H7 (cell line): ENCODE results near the gene EXOG. TPM values are rescaled to one million over a fixed set of nuclear protein-coding genes. Genes with fewer than 3 reads are reported as not detected.

ENCODE experiments used
- DNase-seq: peaks from one replicate; pipeline ENCODE4 v3.0.0; 2012
- H3K27me3 ChIP-seq: 2 replicates; pipeline ENCODE4 v1.6.0; 2011; ENCODE audit warnings: mild to moderate bottlenecking, low read length; ENCODE audit not compliant: control insufficient read depth, insufficient read depth
- H3K36me3 ChIP-seq: replicated peaks from 2 replicates; pipeline ENCODE4 v1.5.1; 2011; ENCODE audit warnings: low read length; ENCODE audit not compliant: control insufficient read depth, insufficient read depth
- H3K4me3 ChIP-seq: 2 replicates; pipeline ENCODE4 v1.5.1; 2011; ENCODE audit warnings: low read depth, mild to moderate bottlenecking, control low read depth, low read length, moderate library complexity; ENCODE audit not compliant: insufficient read depth
- total RNA-seq: library from RNA; depleted of rRNA; stranded (reverse); fragments of >200 nt; shearing (Covaris generic); gene quantifications from 2 replicates; pipeline ENCODE4 v1.2.3, GENCODE V29; 2014

The EXOG gene
- total RNA-seq, 1 experiment from 2014 or later: 3.5 TPM

- DNase-seq: no peak
- no peak overlapping the region for H3K4me3 ChIP-seq
- no peaks in the 10 kb centered on the region for H3K27me3 ChIP-seq
- peaks cover 2% of the 10 kb centered on the region; the same call in 1 of the 2 replicates for H3K36me3 ChIP-seq
These were observed 15.4 kb downstream of the EXOG start for GRCh38 chr3:38511546-38511945.

GRCh38 chr3:38515367-38515766, 19.2 kb downstream of the EXOG start:
- Histone ChIP-seq H3K36me3 (0 out of 2 replicates have a peak, but pooled peaks cover 2% of the 10 kb centered on the region), H3K4me3 (no peak overlapping the region), H3K27me3 (no peaks in the 10 kb centered on the region)
- no peak for DNase-seq

GRCh38 chr3:38516669-38517068, 20.5 kb downstream of the EXOG start:
- Histone ChIP-seq H3K4me3 (no peak overlapping the region), H3K36me3 (0 out of 2 replicates have a peak, but pooled peaks cover 2% of the 10 kb centered on the region), H3K27me3 (no peaks in the 10 kb centered on the region)
- DNase-seq: no peak

GRCh38 chr3:38519000-38519399, 22.9 kb downstream of the EXOG start:
- DNase-seq: no peak
- Histone ChIP-seq H3K4me3 (no peak overlapping the region), H3K27me3 (no peaks in the 10 kb centered on the region), H3K36me3 (peaks cover 3% of the 10 kb centered on the region)

- Histone ChIP-seq H3K4me3 (no peak overlapping the region), H3K27me3 (no peaks in the 10 kb centered on the region), H3K36me3 (peaks cover 7% of the 10 kb centered on the region)
- peak; percentile 57 for DNase-seq
These were observed 23.5 kb downstream of the EXOG start for GRCh38 chr3:38519651-38520050.

GRCh38 chr3:38521391-38521987, 25.3 kb downstream of the EXOG start:
- Histone ChIP-seq H3K36me3 (peaks cover 7% of the 10 kb centered on the region), H3K4me3 (no peak overlapping the region), H3K27me3 (no peaks in the 10 kb centered on the region)
- peak; percentile 77 for DNase-seq

- DNase-seq: no peak
- Histone ChIP-seq H3K27me3 (no peaks in the 10 kb centered on the region), H3K4me3 (no peak overlapping the region), H3K36me3 (peaks cover 7% of the 10 kb centered on the region)
These were observed 25.9 kb downstream of the EXOG start for GRCh38 chr3:38522002-38522401.

GRCh38 chr3:38524141-38524739, 28.1 kb downstream of the EXOG start:
- DNase-seq: no peak
- Histone ChIP-seq H3K4me3 (no peak overlapping the region), H3K27me3 (no peaks in the 10 kb centered on the region), H3K36me3 (peaks cover 7% of the 10 kb centered on the region)

- peaks cover 7% of the 10 kb centered on the region for H3K36me3 ChIP-seq
- no peaks in the 10 kb centered on the region for H3K27me3 ChIP-seq
- H3K4me3 ChIP-seq: no peak overlapping the region
- no peak for DNase-seq
These were observed 30.7 kb downstream of the EXOG start for GRCh38 chr3:38526792-38527191.

- H3K4me3 ChIP-seq: no peak overlapping the region
- no peaks in the 10 kb centered on the region for H3K27me3 ChIP-seq
- peak; percentile 58 for DNase-seq
- peaks cover 5% of the 10 kb centered on the region for H3K36me3 ChIP-seq
These were observed 32.3 kb downstream of the EXOG start for GRCh38 chr3:38528457-38528856.

GRCh38 chr3:38532529-38532928, 36.4 kb downstream of the EXOG start:
- no peak for DNase-seq
- Histone ChIP-seq H3K36me3 (no peaks in the 10 kb centered on the region), H3K27me3 (no peaks in the 10 kb centered on the region), H3K4me3 (no peak overlapping the region)

- Histone ChIP-seq H3K4me3 (no peak overlapping the region), H3K36me3 (no peaks in the 10 kb centered on the region), H3K27me3 (no peaks in the 10 kb centered on the region)
- DNase-seq: no peak
These were observed 37.3 kb downstream of the EXOG start for GRCh38 chr3:38533285-38533976.

- DNase-seq: no peak
- no peak overlapping the region for H3K4me3 ChIP-seq
- H3K36me3 ChIP-seq: no peaks in the 10 kb centered on the region
- no peaks in the 10 kb centered on the region for H3K27me3 ChIP-seq
These were observed 38.0 kb downstream of the EXOG start for GRCh38 chr3:38534180-38534579.

GRCh38 chr3:38534604-38535003, 38.5 kb downstream of the EXOG start:
- Histone ChIP-seq H3K36me3 (no peaks in the 10 kb centered on the region), H3K4me3 (no peak overlapping the region), H3K27me3 (no peaks in the 10 kb centered on the region)
- no peak for DNase-seq

- DNase-seq: peak; percentile 78
- Histone ChIP-seq H3K27me3 (no peaks in the 10 kb centered on the region), H3K36me3 (no peaks in the 10 kb centered on the region), H3K4me3 (no peak overlapping the region)
These were observed 40.5 kb downstream of the EXOG start for GRCh38 chr3:38536671-38537070.
